ENCODE data around the gene FRMPD2.
"Not testable (repeated sequence)": the region's sequence is repeated elsewhere in the genome, so short reads cannot be mapped to it uniquely, and the experiment has no call there.

DNA sequence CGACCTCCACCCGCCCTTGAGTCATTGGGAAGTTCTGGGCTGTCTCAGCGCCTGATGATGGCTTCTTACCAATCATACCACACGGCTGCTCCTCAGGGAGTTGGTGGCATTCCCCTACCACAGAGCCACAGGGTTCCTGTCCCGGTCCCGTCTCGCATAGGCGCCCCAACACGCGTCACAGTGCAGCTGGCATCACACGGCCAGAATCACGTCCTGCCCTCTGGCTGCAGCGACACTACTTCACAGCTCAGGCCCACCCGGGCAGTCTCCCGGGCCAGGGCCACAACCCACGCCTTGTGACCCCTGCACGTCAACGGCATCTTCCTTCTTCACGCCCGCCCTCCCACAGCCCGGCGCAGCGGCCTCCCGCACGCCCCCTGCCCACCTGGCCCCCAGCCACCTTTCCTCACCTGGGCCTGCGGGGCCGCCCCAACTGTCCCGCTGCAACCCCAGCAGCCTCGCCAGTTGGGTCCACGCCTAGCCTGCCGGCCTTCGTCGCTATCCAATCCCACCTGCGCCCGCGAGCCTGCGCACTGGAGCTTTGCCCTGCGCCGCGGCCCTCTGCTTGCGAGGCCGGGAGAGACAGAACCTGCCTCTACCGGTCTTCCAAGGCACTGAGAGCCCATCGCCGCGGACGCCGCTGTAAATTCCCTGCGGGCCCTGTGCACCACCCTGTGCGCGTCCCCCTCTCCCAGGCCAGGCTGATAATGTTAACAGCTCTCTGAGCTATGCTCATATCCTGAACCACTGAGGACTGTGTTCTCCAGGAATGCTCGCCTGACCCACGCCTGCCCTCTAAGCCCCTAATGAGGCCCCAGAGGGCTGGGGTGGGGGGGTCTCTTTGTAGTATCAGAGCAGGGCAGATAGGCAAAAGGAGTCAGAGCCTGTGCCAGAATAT, 134.3 kb downstream of the FRMPD2 start:
- not testable (repeated sequence) for TF ChIP-seq POLR2A (IDR thresholded peaks at IDR 0.05; ENCODE audit: low read depth, low read length); CTCF (IDR thresholded peaks at IDR 0.05; ENCODE audit: extremely low read depth in 1 of 2, insufficient read depth in 1 of 2, low read depth in 1 of 2, low read length in 2 of 2); POLR2AphosphoS5 (IDR thresholded peaks at IDR 0.05; ENCODE audit: insufficient read depth, low read depth, low read length); MYC (IDR thresholded peaks at IDR 0.05; ENCODE audit: low read depth, low read length)

Data from endothelial cell of umbilical vein (primary cell).